Fibroblast of lung (primary cell): Measurements from ENCODE around the gene DCDC2B. TPM values are rescaled to one million over a fixed set of nuclear protein-coding genes. Genes with fewer than 3 reads are reported as not detected.

ENCODE experiments used
- DNase-seq, 2 donors: peaks; one replicate each; pipeline versions ENCODE4 v3.0.0 to v3.0.0-alpha.2; 2010; ENCODE audit warnings: low read depth in 2 of 2
- H2AFZ ChIP-seq: 2 replicates; pipeline ENCODE4 v1.5.1; 2012; ENCODE audit warnings: low read length, control low read depth, inconsistent platforms
- H3K27ac ChIP-seq: 2 replicates; pipeline ENCODE4 v1.5.1; 2011; ENCODE audit warnings: low read length, control low read depth; ENCODE audit not compliant: insufficient read depth
- H3K27me3 ChIP-seq: 2 replicates; pipeline ENCODE4 v1.5.1; 2011; ENCODE audit warnings: mild to moderate bottlenecking, low read length; ENCODE audit not compliant: control insufficient read depth, insufficient read depth
- H3K36me3 ChIP-seq: 2 replicates; pipeline ENCODE4 v1.5.1; 2011; ENCODE audit warnings: low read length; ENCODE audit not compliant: control insufficient read depth, insufficient read depth
- H3K4me1 ChIP-seq: 2 replicates; pipeline ENCODE4 v1.5.1; 2011; ENCODE audit warnings: low read length; ENCODE audit not compliant: control insufficient read depth, insufficient read depth; ENCODE audit errors: extremely low read depth
- H3K4me2 ChIP-seq: 2 replicates; pipeline ENCODE4 v1.5.1; 2011; ENCODE audit warnings: low read length, control low read depth; ENCODE audit not compliant: insufficient read depth; ENCODE audit errors: extremely low read depth
- H3K4me3 ChIP-seq, 4 experiments: fragments of 200-600 bp in 1 of 4; sonication (generic) in 1 of 4; replicated peaks in 1 of 4; 2 replicates each; pipeline ENCODE4 v1.5.1; 2011 to 2016; ENCODE audit warnings: low read length in 4 of 4, low read depth in 3 of 4, mild to moderate bottlenecking in 3 of 4, control low read depth in 2 of 4, inconsistent platforms in 1 of 4, mixed read lengths in 1 of 4; ENCODE audit not compliant: insufficient read depth in 1 of 4; ENCODE audit errors: control extremely low read depth in 1 of 4
- H3K79me2 ChIP-seq: 2 replicates; pipeline ENCODE4 v1.5.1; 2012; ENCODE audit warnings: mild to moderate bottlenecking, low read length, inconsistent platforms; ENCODE audit not compliant: control insufficient read depth, insufficient read depth
- H3K9ac ChIP-seq: 2 replicates; pipeline ENCODE4 v1.5.1; 2011; ENCODE audit warnings: mild to moderate bottlenecking, low read length, control low read depth; ENCODE audit not compliant: insufficient read depth
- H3K9me3 ChIP-seq: 2 replicates; pipeline ENCODE4 v1.5.1; 2012; ENCODE audit warnings: low read depth, low read length; ENCODE audit not compliant: control insufficient read depth, insufficient read depth
- H4K20me1 ChIP-seq: 2 replicates; pipeline ENCODE4 v1.5.1; 2011; ENCODE audit warnings: low read length; ENCODE audit not compliant: control insufficient read depth, insufficient read depth; ENCODE audit errors: extremely low read depth
- CTCF ChIP-seq, 2 donors: IDR thresholded peaks in 1 of 2; conservative IDR thresholded peaks in 1 of 2; 1 replicate in 1 of 2; 2 replicates in 1 of 2; pipeline ENCODE4 v1.5.1; 2011 to 2012; ENCODE audit warnings: low read length in 2 of 2, control low read depth in 1 of 2, inconsistent platforms in 1 of 2, low read depth in 1 of 2, mild to moderate bottlenecking in 1 of 2
- EZH2 ChIP-seq: IDR thresholded peaks from 2 replicates; pipeline ENCODE4 v1.5.1; 2012; ENCODE audit warnings: low read length, control low read depth, mild to moderate bottlenecking; ENCODE audit errors: missing control alignments
- polyA plus RNA-seq, 2 donors: library from polyadenylated mRNA; depleted of rRNA in 1 of 2; stranded (reverse) in 1 of 2; unstranded in 1 of 2; fragments of >200 nt; gene quantifications; 2 replicates each; pipeline ENCODE4 v1.2.1, GENCODE V29; 2011 to 2012; ENCODE audit warnings: missing spikeins in 1 of 2
- total RNA-seq: library from RNA; depleted of rRNA; stranded (reverse); fragments of >200 nt; gene quantifications from 2 replicates; pipeline ENCODE4 v1.2.1, GENCODE V29; 2014

The DCDC2B gene
- total and polyA plus RNA-seq, 2 donors (not counting 1 experiment from before 2014, with no cell fraction given): not detected

GRCh38 chr1:32215629-32216480, 7.0 kb downstream of the DCDC2B start:
- H3K27ac ChIP-seq: no peak overlapping the region
- H3K36me3 ChIP-seq: peaks cover 16% of the 10 kb centered on the region
- no peak overlapping the region for H3K4me2 ChIP-seq
- H2AFZ ChIP-seq: no peak overlapping the region
- no peaks in the 10 kb centered on the region for H4K20me1 ChIP-seq
- no peaks in the 10 kb centered on the region for H3K9me3 ChIP-seq
- H3K79me2 ChIP-seq: peaks cover 3% of the 10 kb centered on the region
- peak; percentile 75 to 84 for TF ChIP-seq CTCF (conservative IDR thresholded peaks at IDR 0.05 in 1 of 2, IDR thresholded peaks at IDR 0.05 in 1 of 2; ENCODE audit: low read depth in 1 of 2, low read length in 2 of 2)
- no peak for TF ChIP-seq EZH2
- no peak overlapping the region for H3K9ac ChIP-seq
- peak; percentile 47 to 65 for DNase-seq
- no peaks in the 10 kb centered on the region for H3K27me3 ChIP-seq
- no peak overlapping the region for H3K4me3 ChIP-seq
- H3K4me1 ChIP-seq: peaks cover 7% of the 10 kb centered on the region

- no peak overlapping the region for H3K4me3 ChIP-seq
- H3K36me3 ChIP-seq: peaks cover 16% of the 10 kb centered on the region
- peaks cover 12% of the 10 kb centered on the region for H3K4me1 ChIP-seq
- TF ChIP-seq CTCF (conservative IDR thresholded peaks at IDR 0.05 in 1 of 2, IDR thresholded peaks at IDR 0.05 in 1 of 2; ENCODE audit: low read depth in 1 of 2, low read length in 2 of 2): no peak
- no peak for TF ChIP-seq EZH2
- H4K20me1 ChIP-seq: no peaks in the 10 kb centered on the region
- no peaks in the 10 kb centered on the region for H3K27me3 ChIP-seq
- H3K27ac ChIP-seq: no peak overlapping the region
- H3K79me2 ChIP-seq: peaks cover 8% of the 10 kb centered on the region
- H3K4me2 ChIP-seq: no peak overlapping the region
- no peaks in the 10 kb centered on the region for H3K9me3 ChIP-seq
- no peak overlapping the region for H3K9ac ChIP-seq
- H2AFZ ChIP-seq: no peak overlapping the region
- DNase-seq: no peak
Observed at GRCh38 chr1:32216566-32216965, 7.7 kb downstream of the DCDC2B start.

GRCh38 chr1:32219022-32219421, 10.1 kb downstream of the DCDC2B start:
- no peak for DNase-seq
- peaks cover 28% of the 10 kb centered on the region for H3K79me2 ChIP-seq
- H3K4me2 ChIP-seq: no peak overlapping the region
- H3K9ac ChIP-seq: no peak overlapping the region
- H3K4me1 ChIP-seq: peaks cover 20% of the 10 kb centered on the region
- no peaks in the 10 kb centered on the region for H3K27me3 ChIP-seq
- H3K36me3 ChIP-seq: peaks cover 18% of the 10 kb centered on the region
- no peak overlapping the region for H3K4me3 ChIP-seq
- TF ChIP-seq CTCF (conservative IDR thresholded peaks at IDR 0.05 in 1 of 2, IDR thresholded peaks at IDR 0.05 in 1 of 2; ENCODE audit: low read depth in 1 of 2, low read length in 2 of 2): no peak
- TF ChIP-seq EZH2: no peak
- no peaks in the 10 kb centered on the region for H4K20me1 ChIP-seq
- H3K27ac ChIP-seq: no peak overlapping the region
- H3K9me3 ChIP-seq: no peaks in the 10 kb centered on the region
- no peak overlapping the region for H2AFZ ChIP-seq
